SK-N-SH (cell line): ENCODE results near the gene PLCH1.

Experiments used
- MXI1 ChIP-seq: IDR thresholded peaks from 2 replicates; pipeline ENCODE4 v1.6.1; 2012; ENCODE audit warnings: mild to moderate bottlenecking, low read depth, low read length, improper control_type of control experiment
- POLR2AphosphoS5 ChIP-seq: IDR thresholded peaks from 2 replicates; pipeline ENCODE4 v1.6.1; 2012; ENCODE audit warnings: low read depth, low read length
- TAF1 ChIP-seq: IDR thresholded peaks from 2 replicates; pipeline ENCODE4 v1.6.1; 2012; ENCODE audit warnings: low read depth, mild to moderate bottlenecking, low read length, moderate library complexity, borderline replicate concordance
- TF ChIP-seq, protein P1 (sequence below): fragments of 150-350 bp; IDR thresholded peaks from 2 replicates; pipeline ENCODE4 v1.6.1; 2016; ENCODE audit warnings: mild to moderate bottlenecking, low read depth, low read length
- TF ChIP-seq, protein P2 (sequence below): fragments of 150-350 bp; IDR thresholded peaks from 2 replicates; pipeline ENCODE4 v1.6.1; 2017; ENCODE audit warnings: antibody characterized with exemption, low read length, low read depth, borderline replicate concordance
- TF ChIP-seq, protein P3 (sequence below): fragments of 200-600 bp; sonication (generic); IDR thresholded peaks from 2 replicates; pipeline ENCODE4 v1.6.1; 2017; ENCODE audit warnings: antibody characterized with exemption, mild to moderate bottlenecking, moderate library complexity

DNA sequence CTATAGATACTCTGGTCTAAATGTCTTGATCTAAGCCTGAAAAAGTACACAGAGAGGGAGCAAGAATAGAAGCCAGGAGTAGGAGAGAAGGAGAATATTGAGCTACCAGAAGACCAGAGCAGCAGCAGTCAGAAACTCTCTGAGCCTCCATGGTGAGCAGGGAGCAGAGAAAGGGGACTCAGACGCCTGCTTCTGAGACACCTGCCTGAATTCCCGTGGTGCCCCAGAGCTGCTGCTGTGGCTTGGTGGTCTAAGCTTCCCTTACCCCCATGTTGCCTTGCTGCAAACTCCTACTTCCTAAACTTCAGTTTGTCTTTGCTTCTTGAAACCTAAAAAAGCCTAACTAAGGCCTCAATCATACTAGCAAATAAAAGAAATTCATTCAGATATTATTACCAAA, 356.5 kb downstream of the PLCH1 start:
- no peak for TF ChIP-seq MXI1
- TF ChIP-seq, protein P1, sequence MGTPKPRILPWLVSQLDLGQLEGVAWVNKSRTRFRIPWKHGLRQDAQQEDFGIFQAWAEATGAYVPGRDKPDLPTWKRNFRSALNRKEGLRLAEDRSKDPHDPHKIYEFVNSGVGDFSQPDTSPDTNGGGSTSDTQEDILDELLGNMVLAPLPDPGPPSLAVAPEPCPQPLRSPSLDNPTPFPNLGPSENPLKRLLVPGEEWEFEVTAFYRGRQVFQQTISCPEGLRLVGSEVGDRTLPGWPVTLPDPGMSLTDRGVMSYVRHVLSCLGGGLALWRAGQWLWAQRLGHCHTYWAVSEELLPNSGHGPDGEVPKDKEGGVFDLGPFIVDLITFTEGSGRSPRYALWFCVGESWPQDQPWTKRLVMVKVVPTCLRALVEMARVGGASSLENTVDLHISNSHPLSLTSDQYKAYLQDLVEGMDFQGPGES: no peak
- TF ChIP-seq, protein P2, sequence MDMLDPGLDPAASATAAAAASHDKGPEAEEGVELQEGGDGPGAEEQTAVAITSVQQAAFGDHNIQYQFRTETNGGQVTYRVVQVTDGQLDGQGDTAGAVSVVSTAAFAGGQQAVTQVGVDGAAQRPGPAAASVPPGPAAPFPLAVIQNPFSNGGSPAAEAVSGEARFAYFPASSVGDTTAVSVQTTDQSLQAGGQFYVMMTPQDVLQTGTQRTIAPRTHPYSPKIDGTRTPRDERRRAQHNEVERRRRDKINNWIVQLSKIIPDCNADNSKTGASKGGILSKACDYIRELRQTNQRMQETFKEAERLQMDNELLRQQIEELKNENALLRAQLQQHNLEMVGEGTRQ: no peak
- TF ChIP-seq, protein P3, sequence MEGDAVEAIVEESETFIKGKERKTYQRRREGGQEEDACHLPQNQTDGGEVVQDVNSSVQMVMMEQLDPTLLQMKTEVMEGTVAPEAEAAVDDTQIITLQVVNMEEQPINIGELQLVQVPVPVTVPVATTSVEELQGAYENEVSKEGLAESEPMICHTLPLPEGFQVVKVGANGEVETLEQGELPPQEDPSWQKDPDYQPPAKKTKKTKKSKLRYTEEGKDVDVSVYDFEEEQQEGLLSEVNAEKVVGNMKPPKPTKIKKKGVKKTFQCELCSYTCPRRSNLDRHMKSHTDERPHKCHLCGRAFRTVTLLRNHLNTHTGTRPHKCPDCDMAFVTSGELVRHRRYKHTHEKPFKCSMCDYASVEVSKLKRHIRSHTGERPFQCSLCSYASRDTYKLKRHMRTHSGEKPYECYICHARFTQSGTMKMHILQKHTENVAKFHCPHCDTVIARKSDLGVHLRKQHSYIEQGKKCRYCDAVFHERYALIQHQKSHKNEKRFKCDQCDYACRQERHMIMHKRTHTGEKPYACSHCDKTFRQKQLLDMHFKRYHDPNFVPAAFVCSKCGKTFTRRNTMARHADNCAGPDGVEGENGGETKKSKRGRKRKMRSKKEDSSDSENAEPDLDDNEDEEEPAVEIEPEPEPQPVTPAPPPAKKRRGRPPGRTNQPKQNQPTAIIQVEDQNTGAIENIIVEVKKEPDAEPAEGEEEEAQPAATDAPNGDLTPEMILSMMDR: no peak
- no peak for TF ChIP-seq POLR2AphosphoS5
- TF ChIP-seq TAF1: no peak
